Activated CD8-positive, alpha-beta memory T cell treated with anti-CD3 and anti-CD28 coated beads for 24 hours (primary cell): ENCODE data around the gene ALPG.
"Not testable (repeated sequence)": the region's sequence is repeated elsewhere in the genome, so short reads cannot be mapped to it uniquely, and the experiment has no call there.

ENCODE experiments used
- DNase-seq: peaks from one replicate; pipeline ENCODE4 v3.0.0-alpha.2; 2020

The ALPG gene

DNA sequence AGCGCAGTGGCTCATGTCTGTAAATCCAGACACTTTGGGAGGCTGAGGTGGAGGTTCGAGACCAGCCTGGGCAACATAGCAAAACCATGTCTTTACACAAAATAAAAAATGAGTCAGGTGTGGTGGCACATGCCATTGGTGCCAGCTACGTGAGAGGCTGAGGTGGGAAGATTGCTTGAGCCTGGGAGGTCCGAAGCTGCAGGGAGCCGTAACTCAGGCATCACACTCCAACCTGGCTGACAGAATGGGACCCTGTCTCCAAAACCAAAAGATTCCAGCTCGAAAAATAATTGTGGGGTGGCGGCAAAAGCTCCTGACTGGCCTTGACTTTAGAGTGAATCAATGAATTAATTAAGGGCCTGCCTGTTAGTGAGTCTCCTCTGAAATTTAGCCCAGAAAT, 29.3 kb upstream of the ALPG start:
- no peak for DNase-seq

- DNase-seq, result no peak
These were observed 28.6 kb upstream of the ALPG start for GRCh38 chr2:232377841-232378734.

DNA sequence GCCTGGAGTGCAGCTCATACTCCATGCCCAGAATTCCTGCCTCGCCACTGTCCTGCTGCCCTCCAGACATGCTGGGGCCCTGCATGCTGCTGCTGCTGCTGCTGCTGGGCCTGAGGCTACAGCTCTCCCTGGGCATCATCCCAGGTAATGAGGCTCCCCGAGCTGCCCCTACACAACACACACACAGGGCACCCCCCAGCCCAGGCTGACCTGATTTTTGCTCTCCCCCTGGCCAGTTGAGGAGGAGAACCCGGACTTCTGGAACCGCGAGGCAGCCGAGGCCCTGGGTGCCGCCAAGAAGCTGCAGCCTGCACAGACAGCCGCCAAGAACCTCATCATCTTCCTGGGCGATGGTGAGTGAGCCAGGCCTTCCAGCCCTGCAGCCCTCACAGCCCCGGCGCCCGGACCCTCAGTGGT, 27.9 kb upstream of the ALPG start, which contains the start of gene ALPP:
TSS of gene ALPP (plus strand) at position 17 of the 417 bp plus-strand sequence. CDS start at position 69, 52 bp downstream.
- not testable (repeated sequence) for DNase-seq

DNA sequence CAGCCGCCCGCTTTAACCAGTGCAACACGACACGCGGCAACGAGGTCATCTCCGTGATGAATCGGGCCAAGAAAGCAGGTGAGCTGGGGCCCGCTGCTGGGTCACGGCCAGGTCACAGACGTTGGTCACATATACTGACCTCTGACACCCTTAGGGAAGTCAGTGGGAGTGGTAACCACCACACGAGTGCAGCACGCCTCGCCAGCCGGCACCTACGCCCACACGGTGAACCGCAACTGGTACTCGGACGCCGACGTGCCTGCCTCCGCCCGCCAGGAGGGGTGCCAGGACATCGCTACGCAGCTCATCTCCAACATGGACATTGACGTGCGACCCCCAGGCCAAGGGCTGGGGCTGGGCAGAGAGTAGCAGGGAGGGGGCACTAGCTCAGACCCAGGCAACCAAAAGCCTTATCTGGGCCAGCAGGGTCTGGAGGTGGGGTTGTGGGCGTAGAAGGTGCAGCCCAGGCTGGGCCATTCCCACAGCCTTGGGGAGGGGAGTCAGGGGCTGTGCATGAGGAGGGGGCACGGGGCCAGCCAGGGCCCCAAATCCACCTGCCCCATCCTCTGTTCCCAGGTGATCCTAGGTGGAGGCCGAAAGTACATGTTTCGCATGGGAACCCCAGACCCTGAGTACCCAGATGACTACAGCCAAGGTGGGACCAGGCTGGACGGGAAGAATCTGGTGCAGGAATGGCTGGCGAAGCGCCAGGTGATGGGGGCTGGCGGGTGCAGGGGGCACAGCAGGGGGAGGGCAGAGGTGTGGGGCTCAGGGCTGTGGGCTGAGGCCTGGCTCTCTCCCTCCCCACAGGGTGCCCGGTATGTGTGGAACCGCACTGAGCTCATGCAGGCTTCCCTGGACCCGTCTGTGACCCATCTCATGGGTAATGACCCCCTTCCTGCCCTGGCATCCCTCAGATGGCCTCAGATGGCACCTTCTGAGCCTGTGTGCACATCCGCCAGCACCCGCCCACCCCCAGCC, 26.7 kb upstream of the ALPG start:
- not testable (repeated sequence) for DNase-seq

DNA sequence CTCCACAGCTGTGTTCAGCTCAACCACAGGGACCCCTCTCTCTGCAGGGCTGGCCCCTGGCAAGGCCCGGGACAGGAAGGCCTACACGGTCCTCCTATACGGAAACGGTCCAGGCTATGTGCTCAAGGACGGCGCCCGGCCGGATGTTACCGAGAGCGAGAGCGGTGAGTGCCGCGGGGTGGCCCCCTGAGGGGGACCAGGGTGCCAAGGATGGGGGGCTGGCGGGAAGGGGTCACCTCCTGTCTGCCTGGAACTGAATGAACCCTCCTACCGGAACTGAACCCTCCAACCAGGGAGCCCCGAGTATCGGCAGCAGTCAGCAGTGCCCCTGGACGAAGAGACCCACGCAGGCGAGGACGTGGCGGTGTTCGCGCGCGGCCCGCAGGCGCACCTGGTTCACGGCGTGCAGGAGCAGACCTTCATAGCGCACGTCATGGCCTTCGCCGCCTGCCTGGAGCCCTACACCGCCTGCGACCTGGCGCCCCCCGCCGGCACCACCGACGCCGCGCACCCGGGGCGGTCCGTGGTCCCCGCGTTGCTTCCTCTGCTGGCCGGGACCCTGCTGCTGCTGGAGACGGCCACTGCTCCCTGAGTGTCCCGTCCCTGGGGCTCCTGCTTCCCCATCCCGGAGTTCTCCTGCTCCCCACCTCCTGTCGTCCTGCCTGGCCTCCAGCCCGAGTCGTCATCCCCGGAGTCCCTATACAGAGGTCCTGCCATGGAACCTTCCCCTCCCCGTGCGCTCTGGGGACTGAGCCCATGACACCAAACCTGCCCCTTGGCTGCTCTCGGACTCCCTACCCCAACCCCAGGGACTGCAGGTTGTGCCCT, 25.2 kb upstream of the ALPG start:
- DNase-seq, result not testable (repeated sequence)

- DNase-seq, result no peak
These were observed 24.1 kb upstream of the ALPG start for GRCh38 chr2:232382331-232383225.

DNA sequence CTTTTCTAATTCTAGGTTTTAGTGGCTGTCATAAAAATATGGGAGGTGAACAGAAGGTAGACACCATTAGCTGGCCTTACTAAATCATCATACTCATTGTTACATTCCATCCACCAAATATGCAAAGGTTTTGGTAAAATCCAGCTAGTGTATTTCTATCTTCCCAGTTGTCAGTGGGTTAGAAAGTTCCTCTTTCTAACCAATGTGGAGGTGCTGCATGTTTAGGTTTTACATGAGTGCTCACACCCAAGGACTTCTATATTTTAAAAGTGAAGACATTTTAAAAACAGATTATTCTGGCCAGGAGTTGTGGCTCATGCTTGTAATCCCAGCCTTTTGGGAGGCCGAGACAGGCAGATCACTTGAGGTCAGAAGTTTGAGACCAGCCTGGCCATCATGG, 22.2 kb upstream of the ALPG start:
- no peak for DNase-seq

DNA sequence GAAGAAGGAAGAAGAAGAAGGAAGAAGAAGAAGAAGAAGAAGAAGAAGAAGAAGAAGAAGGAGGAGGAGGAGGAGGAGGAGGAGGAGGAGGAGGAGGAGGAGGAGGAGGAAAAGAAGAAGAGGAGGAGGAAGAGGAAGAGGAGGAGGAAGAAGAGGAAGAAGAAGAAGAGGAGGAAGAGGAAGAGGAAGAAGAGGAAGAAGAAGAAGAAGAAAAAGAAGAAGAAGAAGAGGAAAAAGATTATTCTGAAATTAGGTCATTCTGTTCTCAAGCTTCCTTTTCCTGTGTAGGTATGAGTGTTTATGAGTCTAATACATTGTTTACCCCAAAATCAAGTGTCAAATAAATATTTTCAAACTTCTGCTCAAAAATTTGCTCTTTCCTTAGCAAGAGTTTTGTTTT, 21.6 kb upstream of the ALPG start:
- not testable (repeated sequence) for DNase-seq

GRCh38 chr2:232385660-232386489, 20.8 kb upstream of the ALPG start:
- DNase-seq, result no peak

GRCh38 chr2:232386490-232386739, 20.2 kb upstream of the ALPG start:
- no peak for DNase-seq

GRCh38 chr2:232386740-232387450, 19.7 kb upstream of the ALPG start:
- DNase-seq, result no peak

GRCh38 chr2:232387451-232388171, 19.0 kb upstream of the ALPG start:
- DNase-seq, result no peak

DNA sequence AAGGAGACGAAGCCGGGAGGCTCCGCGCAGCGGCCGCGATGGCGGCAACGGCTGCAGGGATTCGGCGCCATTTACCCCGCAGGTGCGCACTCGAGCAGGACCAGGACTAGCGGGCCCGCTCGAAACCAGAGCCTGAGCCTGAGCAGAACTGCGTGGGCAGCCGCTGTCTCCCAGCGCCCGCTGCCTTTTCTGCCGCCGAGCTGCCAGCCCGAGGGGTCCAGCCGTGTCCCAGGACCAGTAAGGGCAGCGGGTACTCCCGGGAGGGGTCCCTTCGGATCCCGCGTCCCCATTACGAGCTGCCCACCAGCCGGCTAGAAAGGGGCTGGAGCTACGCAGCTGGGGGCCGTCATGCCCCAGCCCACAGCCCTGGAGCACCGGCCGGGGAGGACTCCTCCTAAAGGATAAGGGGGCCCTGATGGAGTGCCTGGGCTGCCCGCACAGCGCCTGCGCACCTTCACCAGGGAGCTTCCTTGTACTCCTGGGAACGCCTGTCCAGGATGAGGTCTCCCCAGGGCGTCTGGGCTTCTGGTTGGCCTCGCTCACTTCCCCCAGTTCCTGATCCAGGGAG, 18.2 kb upstream of the ALPG start:
- no peak for DNase-seq

GRCh38 chr2:232389327-232389726, 17.3 kb upstream of the ALPG start:
- no peak for DNase-seq

DNA sequence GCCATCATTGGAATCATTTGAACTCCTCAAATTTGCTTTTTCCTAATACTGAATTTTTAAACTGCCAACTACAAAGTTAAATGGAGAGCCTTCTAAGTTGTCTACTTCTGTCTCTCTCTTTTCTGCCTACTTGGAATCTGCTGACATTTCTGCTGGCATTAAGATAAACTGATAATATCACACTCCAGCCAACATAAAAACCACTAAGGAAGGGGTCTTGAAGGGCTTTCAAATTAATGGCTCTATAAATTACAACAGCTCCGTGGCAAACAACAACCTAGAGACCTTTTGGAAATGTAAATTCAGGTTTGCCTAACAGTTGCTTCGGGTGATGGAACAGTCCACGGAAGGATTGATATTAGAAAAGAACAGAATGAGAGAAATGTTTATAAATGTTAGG, 16.0 kb upstream of the ALPG start:
- DNase-seq, result no peak

DNA sequence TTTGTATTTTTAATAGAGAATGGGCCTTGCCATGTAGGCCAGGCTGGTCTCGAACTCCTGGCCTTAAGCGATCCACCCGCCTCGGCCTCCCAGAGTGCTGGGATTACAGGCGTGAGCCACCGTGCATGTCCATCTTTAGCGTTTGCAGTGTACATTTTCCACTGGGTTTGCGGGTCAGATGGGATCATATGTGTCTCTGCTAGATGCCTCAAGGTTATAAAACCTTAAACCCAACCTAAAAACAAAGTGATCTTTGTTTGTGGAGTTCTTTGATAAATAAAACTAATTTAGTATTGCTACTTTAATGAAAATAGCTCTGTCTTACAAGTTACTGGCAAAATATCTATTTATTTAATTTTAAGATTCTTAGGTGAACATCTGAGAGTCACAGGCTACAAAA, 13.1 kb upstream of the ALPG start:
- no peak for DNase-seq

DNA sequence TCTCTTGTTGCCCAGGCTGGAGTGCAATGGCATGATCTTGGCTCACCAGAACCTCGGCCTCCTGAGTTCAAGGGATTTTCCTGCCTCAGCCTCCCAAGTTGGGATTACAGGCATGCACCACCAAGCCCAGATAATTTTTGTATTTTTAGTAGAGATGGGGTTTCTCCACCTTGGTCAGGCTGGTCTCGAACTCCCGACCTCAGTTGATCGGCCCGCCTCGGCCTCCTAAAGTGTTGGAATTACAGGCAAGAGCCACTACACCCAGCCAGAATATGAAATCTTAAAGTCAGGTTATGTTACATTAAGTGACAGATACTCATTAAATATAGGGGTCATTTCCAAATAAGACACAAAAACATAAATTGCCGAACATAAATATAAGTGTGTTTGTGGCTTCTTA, 12.2 kb upstream of the ALPG start:
- not testable (repeated sequence) for DNase-seq

- DNase-seq, result no peak
These were observed 11.1 kb upstream of the ALPG start for GRCh38 chr2:232395586-232395985.

DNA sequence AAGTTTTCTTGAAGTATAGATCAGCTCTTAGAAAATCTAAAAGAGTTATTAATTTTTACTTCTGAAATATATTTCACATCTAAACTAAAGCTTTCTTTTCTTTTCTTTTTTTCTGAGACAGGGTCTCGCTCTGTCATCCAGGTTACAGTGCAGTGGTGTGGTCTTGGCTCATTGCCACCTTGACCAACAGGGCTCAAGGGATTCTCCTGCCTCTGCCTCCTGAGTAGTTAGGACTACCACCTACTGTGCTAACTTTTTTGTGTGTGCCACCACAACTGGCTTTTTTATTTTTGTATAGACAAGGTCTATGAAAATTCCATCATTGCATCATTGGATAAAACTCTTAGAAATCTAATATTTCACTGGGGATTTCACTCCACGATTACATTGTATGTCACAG, 10.0 kb upstream of the ALPG start:
- no peak for DNase-seq
